ENCODE data around the gene FAM43B.

The FAM43B gene

DNA sequence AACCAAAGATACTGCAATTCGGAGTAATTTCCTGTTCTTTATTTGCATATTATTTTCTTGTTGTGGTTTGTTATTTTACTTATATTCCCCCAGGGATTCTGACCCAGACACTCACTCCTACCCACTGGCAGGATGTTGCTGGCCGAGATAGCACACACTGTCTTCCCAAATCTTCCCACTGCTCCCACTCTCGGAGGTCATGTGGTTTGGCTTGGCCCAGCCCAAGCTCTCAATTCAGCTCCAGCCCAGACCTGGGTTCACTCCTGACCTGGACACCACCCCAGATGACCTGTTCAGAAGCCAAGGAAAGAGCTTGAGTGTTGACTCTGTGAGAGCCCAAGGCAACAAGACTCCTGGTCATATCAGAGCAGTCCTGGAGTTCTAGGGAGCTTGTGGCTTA, 1.2 kb upstream of the FAM43B start:
- no peak for DNase-seq

DNA sequence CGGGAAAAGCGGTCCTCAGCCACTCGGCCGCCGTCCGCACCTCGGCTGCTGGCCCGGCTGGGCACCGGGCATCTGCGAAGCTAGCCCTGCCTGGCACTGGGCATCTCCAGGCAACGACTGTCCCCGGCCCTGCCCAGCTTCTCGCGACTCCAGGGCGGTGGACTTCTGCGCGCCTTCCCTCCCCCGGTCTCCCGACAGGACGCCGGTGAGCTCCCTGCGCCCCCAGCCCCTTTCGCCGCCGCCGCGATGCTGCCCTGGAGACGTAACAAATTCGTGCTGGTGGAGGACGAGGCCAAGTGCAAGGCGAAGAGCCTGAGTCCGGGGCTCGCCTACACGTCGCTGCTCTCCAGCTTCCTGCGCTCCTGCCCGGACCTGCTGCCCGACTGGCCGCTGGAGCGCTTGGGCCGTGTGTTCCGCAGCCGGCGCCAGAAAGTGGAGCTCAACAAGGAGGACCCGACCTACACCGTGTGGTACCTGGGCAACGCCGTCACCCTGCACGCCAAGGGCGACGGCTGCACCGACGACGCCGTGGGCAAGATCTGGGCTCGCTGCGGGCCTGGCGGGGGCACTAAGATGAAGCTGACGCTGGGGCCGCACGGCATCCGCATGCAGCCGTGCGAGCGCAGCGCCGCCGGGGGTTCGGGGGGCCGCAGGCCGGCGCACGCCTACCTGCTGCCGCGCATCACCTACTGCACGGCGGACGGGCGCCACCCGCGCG, 514 bp downstream of the FAM43B start:
- peak in 4 of 58 donors; percentile 49 to 63 (median 52) for DNase-seq

DNA sequence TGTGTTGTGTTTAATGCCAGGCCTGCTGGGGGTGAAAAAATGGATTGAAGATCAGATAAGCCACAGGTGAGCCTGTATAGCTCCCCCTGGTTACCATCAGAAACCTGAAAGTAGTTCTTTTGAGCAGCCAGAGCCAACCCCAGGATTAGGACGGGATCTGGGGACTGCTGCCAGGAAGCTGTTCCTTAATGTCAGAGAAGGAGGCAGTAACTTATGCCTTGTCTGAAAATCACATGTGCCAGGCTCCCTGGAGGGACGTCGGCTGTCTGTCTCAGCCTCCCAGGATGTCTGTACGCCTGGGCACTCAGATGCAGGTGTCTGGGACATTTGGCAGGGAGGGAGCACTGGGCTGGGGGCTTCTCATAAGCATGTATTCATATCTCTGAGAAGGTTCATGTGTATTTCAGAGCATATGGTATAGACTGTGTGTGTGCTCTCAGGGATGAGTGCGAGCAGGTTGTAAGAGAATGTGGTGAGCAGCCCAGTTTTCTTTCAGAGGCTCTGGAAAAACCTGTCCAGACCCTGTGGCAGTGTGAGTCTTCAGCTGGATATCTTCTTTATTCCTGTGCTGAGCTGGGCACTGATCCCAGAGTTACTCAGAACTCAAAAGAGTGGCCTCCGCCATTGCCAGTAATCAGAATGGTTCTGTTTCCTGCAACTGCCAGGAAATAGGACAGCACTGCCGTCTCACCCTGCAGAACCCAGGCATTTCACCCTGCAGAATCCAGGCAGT, 2.8 kb downstream of the FAM43B start:
- DNase-seq = peak in 32 of 58 donors; percentile 6 to 77 (median 30)

DNA sequence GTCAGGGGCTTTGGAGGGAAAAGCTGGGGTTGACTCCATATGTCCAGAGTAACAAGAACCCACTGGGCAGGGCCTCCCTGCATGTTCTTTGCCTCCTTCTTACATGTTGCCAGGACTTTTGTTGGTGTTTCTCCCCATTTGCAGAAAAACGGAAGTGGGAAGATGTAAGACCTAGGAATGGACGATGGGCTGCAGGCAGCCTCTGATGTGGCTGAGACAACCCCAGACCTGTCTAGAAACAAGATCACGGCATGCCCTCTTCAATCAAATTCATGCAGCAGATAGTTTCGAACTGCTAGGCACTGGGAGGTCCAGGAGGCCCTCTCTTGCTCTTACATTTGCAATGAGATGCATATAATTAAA, 3.4 kb downstream of the FAM43B start:
- DNase-seq = peak in 1 of 58 donors; percentile 52

DNA sequence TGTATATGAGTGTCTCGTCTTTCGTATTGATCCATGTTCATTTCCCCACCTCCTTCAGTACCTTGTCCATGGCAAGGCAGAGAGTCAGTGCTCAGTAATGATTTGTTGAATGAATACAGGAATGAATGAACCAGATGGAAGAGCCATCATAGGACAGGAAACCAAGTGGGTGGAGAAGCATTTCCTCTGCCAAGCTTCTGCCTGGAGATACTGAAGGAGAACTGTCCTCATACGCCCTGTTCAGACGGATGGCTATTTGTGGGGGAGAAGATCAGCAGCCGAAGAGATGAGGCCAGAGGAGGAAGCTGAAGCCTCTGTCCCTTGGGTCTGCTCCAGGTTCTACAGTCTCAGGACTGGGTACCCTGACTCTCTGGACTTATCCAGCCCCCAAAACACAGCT, 5.8 kb downstream of the FAM43B start:
- DNase-seq = peak in 4 of 58 donors; percentile 3 to 16 (median 12)

DNA sequence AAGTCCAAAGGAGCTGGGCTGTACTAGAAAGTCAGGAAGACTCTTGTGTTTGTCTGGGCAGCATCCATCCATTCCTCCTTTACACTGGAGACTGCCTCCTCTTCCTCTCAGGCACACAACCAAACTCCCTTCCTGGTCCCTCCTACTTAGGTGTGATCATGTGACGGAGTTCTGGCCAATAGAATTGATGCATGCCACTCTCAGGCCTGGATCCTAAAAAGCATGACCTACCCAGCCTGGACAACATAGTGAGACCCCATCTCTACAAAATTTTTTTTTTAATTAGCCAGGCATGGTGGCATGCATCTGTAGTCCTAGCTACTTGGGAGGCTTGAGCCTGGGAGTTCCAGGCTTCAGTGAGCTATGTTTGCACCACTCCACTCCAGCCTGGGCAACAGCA, 8.6 kb downstream of the FAM43B start:
- no peak for DNase-seq

DNA sequence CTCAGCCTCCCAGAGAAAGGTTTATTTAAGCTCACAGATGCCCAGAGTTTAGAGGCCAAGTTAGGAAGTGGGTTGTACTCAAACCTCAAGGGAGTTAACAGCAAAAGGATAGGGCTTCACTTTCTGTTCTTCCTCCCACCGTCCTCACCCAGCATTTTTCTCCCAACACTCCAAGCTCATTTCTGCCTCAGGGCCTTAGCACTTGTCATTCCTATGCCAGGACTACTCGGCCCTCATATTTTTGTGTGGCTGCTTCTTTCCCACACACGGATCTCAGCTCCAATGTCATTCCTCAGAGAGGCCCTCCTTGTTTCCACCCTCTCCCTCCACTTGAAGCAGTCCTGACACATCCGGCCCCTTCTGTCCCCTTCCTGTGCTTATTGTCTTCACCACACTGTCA, 12.9 kb downstream of the FAM43B start:
- DNase-seq = no peak

DNA sequence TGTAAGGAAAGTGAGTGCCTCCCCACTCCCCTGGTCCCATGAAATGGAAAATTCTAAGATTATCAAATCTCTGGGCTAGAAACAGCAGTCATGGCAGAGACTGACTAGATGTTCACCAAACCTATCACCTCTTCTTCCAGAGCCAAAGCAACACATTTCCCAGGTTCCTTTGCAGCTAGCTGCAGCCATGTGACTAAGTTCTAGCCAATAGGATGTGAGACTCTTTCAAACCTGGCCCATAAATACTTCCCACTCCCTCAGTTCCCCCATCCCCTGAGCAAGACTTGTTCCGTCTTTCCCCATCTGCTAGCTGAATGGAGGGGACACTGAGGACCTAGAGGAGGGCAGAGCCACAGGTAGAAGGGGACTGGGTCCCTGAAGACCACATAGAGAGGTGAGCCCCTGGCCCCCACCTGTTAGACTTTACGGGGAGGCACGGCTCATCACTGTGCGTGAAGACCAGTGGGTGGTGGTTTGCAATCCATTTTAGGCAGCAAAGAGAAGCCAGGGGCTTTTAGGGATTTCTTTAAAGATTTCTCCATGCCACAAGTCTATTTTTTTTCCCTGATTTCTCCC, 17.2 kb downstream of the FAM43B start:
- DNase-seq = no peak

DNA sequence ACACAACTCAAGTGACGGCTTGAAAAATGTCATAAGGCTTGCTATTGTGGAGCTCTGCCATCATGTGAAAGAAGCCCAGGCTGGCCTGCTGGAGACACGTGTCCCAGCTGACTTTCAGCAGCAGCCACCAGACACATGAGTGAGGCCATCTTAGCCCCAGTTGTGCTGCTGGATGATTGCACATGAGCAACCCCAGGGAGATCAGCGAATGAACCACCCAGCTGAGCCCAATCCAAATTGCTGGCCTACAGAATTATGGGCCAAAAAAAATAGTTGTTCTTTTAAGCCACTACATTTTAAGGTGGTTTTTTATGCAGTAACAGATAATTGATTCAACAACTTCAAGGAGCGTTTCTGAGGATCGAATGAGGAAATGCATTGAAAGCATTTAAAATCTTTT, 19.1 kb downstream of the FAM43B start:
- DNase-seq = no peak

DNA sequence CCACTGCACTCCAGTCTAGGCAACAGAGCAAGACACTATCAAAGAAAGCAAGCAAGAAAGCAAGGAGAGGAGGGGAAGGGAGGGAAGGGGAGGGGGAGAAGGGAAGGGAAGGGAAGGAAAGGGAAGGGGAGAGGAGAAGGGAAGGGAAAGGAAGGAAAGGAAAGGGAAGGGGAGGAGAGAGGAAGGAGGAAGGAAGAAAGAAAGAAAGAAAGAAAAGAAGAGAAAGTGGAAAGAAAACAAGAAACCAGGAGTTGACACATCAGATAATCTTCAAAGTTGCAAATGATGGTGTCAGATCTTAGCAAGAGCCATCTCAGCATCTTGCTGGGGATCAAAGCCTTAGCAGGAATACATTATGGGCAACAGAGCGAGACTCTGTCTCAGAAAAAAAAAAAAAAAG, 21.6 kb downstream of the FAM43B start:
- DNase-seq = no peak

DNA sequence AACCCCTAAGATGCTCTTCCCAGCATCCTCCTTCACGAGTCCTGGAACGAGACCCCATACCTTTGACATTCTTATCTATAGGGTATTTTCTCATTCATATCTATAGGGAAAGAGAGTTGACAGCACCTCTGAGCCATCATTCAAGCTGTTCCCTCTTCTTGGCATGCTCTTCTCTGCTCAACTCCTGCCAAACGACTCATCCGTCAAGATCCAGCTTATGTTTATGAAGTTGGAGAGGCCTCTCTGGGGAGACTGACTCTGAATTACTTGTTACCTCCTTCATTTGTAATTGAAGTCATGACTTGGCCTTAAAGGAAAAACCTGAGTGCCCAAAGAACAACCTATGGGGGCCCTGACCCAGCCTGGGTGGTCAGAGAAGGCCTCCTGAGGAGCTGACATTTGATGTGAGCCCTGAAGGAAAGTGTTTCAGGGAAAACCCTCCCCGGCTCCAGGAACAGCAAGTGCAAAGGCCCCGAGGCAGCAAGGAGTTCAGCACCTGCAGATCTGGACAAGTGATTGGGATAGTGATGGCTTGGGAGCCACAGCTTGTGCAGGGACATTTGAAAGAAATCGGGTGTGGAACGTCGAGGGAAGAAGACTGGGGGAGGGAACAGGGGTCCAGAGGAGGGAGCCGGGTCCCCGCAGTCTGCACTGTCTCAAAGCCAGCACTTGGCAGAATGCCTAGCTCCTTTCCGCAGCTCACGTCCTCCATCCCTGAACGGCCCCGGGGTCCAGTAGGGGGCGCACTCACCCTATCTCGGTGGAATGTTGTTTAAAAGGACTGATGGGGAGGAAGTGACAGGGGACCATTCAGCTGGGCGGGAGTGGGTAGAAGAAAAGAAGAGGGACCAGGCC, 22.5 kb downstream of the FAM43B start:
- DNase-seq = peak in 24 of 58 donors; percentile 3 to 77 (median 16)

DNA sequence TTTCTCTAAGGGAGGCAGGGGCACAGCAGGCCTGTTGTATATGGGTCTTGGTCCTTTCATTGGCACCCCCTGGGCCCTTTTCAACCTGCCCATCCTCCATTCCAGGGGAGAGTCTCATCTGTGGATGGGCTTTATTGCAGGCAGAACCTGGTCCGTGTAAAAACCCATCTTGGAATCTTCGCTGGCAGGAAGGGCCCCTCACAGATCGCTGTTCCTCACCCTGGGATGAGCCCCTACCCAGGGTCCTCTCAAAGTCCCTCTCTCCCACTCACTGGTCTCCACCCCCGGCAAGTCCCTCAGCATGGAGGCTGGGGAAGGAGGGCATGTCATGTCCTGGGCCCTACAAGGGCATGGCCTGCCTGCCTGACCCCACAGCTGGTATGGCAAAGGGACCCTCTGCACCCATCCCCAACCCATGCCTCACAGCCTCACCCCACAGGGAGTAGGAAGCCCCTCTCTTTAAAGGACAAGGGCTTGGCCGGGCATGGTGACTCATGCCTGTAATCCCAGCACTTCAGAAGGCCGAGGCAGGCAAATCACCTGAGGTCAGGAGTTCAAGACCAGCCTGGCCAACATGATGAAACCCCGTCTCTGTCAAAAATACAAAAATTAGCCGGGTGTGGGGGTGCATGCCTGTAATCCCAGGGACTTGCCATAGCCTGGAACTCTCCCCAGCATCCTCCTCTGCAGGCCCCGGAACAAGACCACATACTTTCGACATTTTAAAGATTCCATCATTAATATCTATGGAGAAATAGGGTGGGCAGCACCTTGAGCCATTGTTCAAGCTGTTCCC, 23.4 kb downstream of the FAM43B start:
- no peak for DNase-seq

DNA sequence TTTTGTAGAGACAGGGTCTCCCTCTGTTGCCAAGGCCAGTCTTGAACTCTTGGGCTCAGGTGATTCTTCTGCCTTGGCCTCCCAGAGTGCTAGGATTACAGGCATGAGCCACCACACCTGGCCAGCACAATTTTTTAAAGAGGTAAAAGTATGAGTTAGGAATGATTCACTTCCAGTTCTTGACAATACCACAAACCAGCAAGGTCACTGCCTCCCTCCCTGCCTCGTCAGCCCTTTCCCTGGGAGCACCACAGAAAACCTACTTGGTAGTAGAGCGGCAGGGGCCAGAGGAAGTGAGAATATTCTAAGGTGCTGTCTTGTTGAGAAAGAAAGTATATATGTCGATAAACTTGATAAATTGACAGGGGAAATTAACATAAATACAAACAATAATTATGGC, 25.7 kb downstream of the FAM43B start:
- no peak for DNase-seq

DNA sequence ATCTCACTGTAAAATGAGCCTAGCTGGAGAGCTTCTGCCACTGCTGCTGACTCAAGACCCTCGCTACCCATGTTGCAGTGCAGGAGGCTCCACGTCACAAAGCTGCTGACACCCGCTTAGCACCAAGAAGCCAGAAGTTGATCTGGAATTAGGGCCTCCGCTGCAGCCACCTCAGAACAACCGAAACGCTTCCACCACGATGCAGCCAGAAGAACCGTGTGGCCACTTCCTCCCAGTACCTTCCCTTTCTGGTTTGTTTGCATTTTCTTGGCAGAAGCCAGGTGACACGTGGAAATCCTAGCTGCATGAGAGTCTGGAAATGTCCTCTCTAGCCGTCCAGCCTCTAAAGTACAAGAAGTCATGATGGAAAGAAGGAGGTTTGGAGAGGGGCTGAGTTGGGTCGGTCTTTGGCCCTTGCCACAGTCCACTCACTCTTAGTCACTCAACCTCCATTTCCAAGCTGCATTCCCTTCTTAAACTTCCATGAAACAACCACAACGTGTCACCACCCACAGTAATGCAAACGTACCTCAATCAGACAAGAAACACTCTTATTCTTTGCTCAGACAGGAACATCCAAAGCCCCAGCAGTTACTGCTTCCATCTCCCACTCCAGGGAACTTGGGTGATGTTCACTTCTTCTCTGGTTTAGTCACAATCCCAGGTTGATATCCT, 26.5 kb downstream of the FAM43B start:
- DNase-seq = no peak

DNA sequence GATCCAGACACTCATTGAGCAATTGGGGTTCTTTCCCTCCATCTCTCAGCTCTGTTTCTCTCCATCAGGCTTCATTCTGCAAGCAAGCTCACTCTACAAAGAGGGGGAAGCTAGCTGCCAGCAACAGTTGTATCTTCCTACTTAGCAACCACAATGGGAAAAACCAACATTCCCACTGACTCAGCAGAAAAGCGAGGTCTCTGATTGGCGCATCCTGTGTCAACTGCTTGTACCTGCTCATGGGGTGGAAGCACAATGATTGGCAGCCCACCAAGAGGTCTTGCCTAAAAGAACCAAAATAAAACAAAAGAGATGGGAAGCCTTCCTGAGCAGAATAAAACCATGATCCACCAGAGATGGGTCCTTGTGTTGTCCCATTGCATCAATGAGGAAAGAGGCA, 32.5 kb downstream of the FAM43B start:
- no peak for DNase-seq

DNA sequence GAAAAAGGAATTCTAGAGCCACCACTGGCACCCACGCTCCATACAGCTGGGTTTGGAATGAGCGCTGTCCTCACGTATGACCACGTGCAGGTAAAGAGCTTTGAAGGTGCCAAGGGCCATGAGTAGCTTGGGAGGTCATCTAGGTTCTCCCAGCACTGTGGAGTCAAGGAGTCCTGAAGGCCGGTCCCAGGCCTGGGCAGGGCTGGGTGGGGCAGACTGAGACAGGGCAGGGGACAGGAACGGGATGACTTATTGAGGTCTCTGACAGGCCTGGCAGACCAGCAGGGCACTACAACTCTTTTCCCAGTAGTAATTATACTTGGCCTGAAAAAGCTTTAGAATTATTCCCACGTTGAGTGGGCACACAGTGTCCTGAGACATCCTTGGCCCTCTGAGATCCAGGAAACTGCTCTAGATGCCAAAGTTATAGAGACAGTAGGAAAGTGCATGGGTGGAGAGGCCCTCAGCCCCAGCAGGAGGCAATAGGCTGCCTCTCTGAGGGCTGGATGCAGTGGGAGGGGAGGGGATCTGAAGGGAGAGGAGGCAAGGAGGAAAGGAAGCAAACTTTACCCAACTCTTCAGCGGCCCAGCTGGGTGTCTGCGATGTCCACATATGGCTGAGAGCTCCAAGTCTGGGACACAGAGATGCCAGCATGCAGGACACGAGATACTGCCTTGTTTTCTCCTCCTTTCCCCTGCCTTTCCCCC, 34.7 kb downstream of the FAM43B start:
- DNase-seq = no peak

DNA sequence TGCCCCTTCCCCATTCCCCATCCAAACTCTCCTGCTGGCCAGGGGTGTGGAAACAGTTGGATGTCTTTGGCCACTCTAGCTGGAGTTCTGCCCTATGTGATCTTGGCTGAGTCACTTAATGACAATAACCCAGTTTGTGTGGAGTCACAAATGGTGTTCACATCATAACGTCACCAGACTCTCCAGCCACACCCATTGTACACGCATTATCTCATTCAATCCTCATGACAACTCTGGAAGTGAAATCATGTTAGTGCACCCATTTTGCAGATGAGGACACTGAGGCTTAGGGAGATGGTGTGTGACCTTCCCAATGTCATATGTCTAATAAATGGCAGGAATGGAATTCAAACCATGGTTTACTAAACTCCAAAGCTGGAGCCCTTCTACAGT, 35.3 kb downstream of the FAM43B start:
- DNase-seq = no peak

DNA sequence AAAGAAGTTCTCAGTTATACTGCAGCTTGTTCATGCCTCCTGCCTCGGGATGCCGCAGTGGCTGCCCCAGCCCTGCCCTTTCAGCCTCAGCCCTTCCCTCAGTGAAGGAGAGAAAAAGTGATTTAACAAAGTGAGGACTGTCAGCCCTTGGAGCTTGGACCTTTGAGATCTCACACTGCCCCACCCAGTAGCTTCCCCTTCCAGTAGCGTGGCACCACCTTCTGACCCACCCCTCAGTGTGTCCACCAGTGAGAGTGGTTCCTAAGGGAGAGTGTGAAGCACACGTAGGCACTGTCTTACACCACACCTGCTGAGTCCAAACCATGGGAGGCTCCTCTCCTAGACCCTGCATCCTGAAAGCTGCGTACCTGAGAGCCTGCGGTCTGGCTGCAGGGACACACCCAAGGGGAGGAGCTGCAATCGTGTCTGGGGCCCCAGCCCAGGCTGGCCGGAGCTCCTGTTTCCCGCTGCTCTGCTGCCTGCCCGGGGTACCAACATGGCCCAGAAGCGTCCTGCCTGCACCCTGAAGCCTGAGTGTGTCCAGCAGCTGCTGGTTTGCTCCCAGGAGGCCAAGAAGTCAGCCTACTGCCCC, 36.4 kb downstream of the FAM43B start, which contains the start of gene CDA:
Gene CDA (plus strand): TSS at position 464 of the 592 bp plus-strand sequence. CDS start 33 bp downstream, at position 497.
- DNase-seq = no peak

All from anterior cingulate cortex (tissue), 58 donors.